Central memory CD4-positive, alpha-beta T cell (primary cell): ENCODE data around the gene ZNF683.
"Not testable (repeated sequence)": the region's sequence is repeated elsewhere in the genome, so short reads cannot be mapped to it uniquely, and the experiment has no call there.

ENCODE experiments used
- DNase-seq: peaks from one replicate; pipeline ENCODE4 v3.0.0; 2022
- total RNA-seq, 3 experiments: gene quantifications; one replicate each; lab custom pipeline; 2026; lab: John Stamatoyannopoulos, UW

The ZNF683 gene
- 0 to 0.22 (median 0.07) reads per million in 3 experiments for total RNA-seq

GRCh38 chr1:26372611-26373010 lies at the start of gene ZNF683:
ZNF683 (minus strand) TSS chr1:26372750; CDS start chr1:26368571, 4,179 bp downstream.
- DNase-seq, result not testable (repeated sequence)

DNA sequence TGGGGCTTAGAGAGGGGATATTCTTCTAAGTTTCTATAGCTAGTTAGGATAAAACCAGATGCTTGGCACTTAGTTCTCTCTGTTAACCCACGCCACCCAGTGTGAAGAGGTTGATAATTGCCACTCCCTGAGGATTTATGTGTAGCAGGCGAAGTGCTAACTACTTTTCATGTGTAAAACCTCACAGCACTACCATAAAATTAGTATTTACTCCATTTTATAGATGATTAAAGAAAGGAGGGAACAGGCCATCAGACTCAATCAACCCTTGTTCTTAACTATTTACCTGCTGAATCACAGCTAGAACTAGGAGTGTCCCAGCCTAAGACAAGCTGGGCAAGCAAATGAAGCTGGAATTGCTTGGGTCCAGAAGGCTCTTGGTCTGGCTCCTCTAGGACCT lies 46.9 kb upstream of the ZNF683 start:
- DNase-seq, result no peak

GRCh38 chr1:26418865-26419349 lies 46.4 kb upstream of the ZNF683 start:
- no peak for DNase-seq

- peak; percentile 71 for DNase-seq
Measured at GRCh38 chr1:26417111-26417759, 44.7 kb upstream of the ZNF683 start.

DNA sequence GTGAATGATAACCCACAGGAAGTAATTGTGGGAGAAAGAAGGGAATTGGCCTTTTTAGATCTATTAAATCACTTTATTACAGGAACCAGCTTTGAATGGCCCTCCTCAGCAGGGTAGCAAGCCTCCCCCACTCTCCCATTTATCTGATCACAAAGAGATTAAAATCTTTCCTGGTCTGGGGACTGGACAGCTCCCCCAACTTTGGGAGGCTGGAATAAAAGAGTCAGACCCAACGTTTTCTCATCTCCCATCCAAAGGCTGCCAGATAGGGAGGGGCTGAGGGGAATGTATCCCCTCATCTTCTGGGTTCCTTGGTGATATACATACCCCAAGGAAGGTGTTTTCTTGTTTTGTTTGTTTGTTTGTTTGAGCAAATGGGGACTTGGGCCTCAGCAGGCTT lies 40.5 kb upstream of the ZNF683 start:
- DNase-seq, result no peak

- no peak for DNase-seq
Measured at GRCh38 chr1:26412180-26412840, 39.8 kb upstream of the ZNF683 start.

DNA sequence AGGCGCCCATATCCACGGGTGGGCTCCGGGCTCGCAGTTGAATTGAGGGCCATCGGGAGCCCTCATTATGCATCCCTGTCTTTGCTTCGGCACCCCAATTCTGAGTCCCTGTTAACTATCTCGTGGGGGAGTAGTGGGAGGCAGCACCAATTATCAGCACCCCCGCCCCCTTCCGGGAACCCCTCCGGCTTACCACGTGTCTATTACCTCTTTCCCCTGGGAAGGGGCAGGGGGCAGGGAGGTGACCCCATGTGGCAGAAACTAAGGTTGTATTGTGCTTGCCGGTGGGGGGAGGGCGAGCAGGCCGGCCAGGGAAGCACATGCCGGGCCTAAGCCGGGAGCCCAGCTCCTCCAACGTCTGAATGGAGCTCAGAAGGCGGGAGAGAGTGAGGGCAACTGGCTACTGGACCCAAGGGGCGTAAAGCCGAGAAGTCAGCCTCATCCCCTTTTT lies 39.1 kb upstream of the ZNF683 start:
- no peak for DNase-seq

DNA sequence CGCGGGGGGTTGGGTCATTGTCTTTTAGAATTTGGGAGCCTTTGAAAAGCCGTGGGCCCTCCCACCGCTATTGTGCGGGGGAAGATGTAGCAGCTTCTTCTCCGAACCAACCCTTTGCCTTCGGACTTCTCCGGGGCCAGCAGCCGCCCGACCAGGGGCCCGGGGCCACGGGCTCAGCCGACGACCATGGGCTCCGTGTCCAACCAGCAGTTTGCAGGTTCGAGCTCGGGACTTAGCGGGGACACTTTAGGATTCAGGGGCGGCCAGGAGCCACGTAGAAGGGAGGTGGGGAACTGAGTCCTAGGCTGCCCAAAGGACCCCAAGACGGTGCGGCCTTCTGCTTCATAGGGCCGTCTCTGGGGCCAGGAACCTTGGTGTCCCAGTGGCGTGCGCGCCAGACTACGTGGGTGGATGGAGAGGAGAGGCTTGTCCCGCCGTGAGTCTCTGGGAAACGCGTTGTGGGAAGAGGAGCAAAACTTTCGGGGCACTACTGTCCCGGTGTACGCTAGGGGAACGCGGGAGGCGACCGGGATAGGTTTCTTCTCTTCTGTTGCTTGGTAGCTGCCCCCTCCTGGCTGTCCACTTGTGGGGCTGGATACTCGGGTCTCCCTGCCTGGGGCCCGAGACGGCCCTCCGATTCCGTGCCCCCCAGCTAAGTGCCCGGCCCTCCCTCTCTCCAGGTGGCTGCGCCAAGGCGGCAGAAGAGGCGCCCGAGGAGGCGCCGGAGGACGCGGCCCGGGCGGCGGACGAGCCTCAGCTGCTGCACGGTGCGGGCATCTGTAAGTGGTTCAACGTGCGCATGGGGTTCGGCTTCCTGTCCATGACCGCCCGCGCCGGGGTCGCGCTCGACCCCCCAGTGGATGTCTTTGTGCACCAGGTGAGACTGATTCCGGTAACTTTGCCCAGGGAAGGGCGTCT lies 38.4 kb upstream of the ZNF683 start, which contains the start of gene LIN28A:
TSS of gene LIN28A (plus strand) at position 112 of the 918 bp plus-strand sequence. CDS start at position 187, 75 bp downstream.
- DNase-seq, result no peak

DNA sequence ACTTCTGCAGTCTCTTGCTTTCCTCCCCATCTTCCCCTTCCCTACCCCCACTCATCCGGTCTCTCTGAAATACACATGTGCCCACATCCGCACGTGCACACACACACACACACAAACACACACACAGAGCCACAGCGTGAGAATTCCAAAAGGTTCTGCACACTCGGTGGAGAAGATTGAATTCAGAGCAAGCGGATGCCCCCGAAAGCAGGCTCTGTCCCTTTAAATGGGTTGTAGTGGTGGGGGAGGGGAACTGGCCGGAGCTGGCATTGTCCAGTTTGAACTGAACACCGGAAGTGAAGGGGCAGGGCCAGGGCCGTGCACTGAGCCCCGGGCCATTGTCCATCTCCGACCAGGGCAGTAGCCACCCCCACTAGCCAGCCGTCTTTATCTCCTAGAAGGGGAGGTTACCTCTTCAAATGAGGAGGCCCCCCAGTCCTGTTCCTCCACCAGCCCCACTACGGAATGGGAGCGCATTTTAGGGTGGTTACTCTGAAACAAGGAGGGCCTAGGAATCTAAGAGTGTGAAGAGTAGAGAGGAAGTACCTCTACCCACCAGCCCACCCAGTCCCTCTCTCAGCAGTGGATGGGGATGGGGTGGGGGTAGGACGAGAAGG lies 36.7 kb upstream of the ZNF683 start:
- DNase-seq, result no peak

GRCh38 chr1:26408604-26409003 lies 36.1 kb upstream of the ZNF683 start:
- peak; percentile 69 for DNase-seq

- no peak for DNase-seq
Measured at GRCh38 chr1:26405281-26405915, 32.8 kb upstream of the ZNF683 start.

DNA sequence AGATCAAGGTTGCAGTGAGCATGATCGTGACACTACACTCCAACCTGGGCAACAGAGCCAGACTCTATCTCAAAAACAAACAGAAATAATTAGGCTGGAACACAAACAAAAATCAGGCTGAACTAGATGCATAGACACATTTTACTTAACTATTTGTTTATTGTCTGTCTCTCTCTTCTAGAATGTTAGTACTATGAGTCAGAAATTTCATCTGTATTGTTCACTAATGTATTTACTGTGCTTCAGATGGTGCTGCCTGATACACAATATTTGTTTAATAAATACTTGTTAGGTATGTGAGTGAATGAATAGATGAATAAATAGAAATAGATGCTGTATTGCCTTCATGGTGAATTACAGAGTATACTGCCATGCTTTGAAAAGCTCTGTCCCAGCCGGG lies 32.1 kb upstream of the ZNF683 start:
- DNase-seq, result no peak

DNA sequence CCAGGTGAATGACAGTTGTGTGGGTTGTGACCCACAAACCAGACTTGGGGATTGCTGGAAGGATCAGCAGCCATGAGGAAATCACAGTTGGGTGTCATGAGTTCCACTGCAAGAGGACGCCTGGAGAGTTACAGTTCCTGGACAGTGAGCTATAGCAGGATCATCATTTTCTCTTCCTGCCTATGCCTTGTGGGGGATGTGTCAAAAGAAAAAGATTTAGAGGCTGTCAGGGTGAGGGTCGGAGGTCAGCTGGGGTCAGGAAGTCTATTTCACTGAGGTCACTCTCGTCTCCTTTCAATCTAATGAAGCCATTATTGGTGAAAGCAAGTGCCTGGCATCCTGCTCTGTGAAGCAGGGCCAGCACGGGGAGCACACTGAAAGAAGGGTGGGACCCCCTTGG lies 31.1 kb upstream of the ZNF683 start:
- no peak for DNase-seq

- no peak for DNase-seq
Measured at GRCh38 chr1:26401891-26402290, 29.3 kb upstream of the ZNF683 start.

- DNase-seq, result no peak
Measured at GRCh38 chr1:26399034-26399433, 26.5 kb upstream of the ZNF683 start.

DNA sequence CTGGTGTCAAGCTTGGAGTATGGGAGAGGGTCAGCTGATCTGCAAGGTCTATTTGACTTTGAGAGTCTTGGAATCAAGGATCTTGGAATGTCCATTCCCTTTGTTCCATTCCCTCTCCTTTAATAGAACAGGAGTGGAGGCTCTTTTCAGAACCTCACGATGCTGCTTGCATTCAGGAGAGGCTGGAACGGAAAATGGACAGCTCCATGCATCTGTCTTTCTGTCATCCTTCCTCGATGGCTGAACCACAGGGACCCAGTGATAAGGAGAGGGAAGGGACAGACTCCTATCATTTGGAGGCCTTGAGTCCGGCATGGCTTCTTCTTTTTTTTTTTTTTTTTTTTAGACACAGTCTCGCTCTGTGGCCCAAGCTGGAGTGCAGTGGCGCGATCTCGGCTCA lies 23.2 kb upstream of the ZNF683 start:
- no peak for DNase-seq

DNA sequence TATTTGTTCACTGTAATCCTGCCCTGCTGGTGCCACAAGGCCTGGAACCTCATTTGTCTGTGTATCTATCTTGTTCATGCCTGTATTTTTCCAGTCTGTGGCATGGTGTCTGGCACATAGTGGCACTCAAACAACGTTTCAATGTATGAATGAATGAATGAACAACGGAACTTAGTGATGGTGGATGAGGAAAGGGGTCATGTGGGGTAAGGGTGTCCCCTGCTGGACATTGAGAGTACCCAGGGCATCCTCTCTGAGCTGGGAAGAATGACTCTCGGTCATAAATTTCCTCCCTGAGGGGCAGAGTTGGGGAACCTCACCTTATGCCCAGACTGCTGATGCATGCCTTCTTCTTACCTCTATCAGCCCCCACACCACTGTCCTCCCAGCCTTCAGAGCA lies 18.9 kb upstream of the ZNF683 start:
- peak; percentile 48 for DNase-seq

GRCh38 chr1:26389604-26390247 lies 17.2 kb upstream of the ZNF683 start:
- no peak for DNase-seq

DNA sequence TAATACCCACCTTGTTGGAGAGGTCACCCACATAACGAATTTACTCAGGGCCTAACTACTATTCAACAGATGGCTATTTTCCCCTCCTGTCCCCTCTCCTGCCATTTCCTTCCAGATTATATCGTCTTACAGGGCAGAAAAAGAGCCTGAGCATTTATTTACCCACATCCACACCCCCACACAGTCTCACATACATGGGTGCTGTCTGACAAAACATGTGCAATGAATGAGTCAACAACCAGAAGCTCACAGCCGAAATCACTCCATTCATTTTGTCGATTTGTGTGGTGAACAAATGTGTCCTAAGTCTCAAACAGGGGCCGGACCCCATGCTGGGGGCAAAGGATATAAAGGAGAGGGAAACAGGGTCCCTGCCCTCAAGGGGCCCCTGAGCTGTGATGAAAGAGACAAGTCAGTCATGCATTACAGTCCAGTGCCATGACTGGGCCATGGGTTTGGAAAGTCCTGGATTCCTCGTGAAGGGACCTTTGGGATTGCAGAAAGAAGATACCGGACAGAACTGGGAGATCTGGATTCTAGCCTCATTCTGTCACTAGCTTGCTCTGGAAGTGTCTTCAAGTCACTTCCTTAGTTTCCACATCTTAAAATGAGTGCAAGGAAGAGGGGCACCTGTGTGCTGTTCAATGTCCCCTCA lies 16.4 kb upstream of the ZNF683 start:
- DNase-seq, result no peak

GRCh38 chr1:26387447-26387846 lies 14.9 kb upstream of the ZNF683 start:
- DNase-seq, result no peak

DNA sequence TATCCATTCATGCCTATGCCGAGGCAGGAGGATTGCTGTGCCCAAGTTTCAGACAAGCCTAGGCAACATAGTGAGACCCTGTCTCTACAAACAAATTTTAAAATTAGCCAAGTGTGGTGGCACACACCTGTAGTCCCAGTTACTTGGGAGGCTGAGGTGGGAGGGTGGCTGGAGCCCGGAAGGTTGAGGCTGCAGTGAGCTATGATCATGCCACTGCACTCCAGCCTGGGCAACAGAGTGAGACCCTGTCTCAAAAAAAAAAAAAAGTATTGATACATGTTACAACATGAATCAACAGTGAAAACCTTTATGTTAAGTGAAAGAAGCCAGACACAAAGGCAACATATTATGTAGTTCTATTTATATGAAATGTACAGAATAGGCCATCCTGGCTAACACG lies 12.5 kb upstream of the ZNF683 start:
- DNase-seq, result not testable (repeated sequence)
